ENCODE data around the gene MSMB.
A peak's percentile ranks its signal among the peaks of the same experiment; 100 is the strongest.

The MSMB gene

GRCh38 chr10:46035923-46036849 lies 9.9 kb downstream of the MSMB start:
- Histone ChIP-seq H3K27me3 (ENCODE audit: control insufficient read depth in 3 of 3, insufficient read depth in 3 of 3, low read depth in 1 of 3, low read length in 3 of 3) (no peaks in the 10 kb centered on the region), H3K14ac (ENCODE audit: low read length) (no peak overlapping the region), H3K9me3 (replicated peaks in 1 of 2; ENCODE audit: control insufficient read depth in 2 of 2, insufficient read depth in 1 of 2, low read depth in 1 of 2, low read length in 2 of 2) (no peaks in the 10 kb centered on the region), H3K4me3 (ENCODE audit: low read length in 2 of 2) (no peak overlapping the region), H2AFZ (ENCODE audit: low read length) (no peak overlapping the region), H2BK120ac (ENCODE audit: low read depth, low read length) (no peak overlapping the region), H2BK12ac (ENCODE audit: low read length) (no peak overlapping the region), H3K4me1 (ENCODE audit: control insufficient read depth in 2 of 2, insufficient read depth in 1 of 2, low read depth in 1 of 2, low read length in 2 of 2) (no peaks in the 10 kb centered on the region), H3K79me1 (ENCODE audit: low read depth, low read length) (no peaks in the 10 kb centered on the region), H3K36me3 (replicated peaks in 1 of 2; ENCODE audit: control insufficient read depth in 2 of 2, insufficient read depth in 2 of 2, low read length in 2 of 2) (no peaks in the 10 kb centered on the region), H4K91ac (ENCODE audit: low read depth, low read length, poor library complexity) (no peak overlapping the region), H3K9ac (ENCODE audit: low read depth, low read length, poor library complexity) (no peak overlapping the region), H2BK15ac (ENCODE audit: low read length) (no peak overlapping the region), H2AK5ac (ENCODE audit: low read depth, low read length) (no peak overlapping the region), H3K27ac (replicated peaks; ENCODE audit: low read length) (no peak overlapping the region), H3K4me2 (ENCODE audit: insufficient read depth, low read length, poor library complexity, severe bottlenecking) (no peak overlapping the region), H4K8ac (ENCODE audit: low read depth, low read length) (no peak overlapping the region), H3K18ac (ENCODE audit: low read length) (no peak overlapping the region), H3K23ac (ENCODE audit: low read depth, low read length, poor library complexity) (no peak overlapping the region), H2BK5ac (ENCODE audit: low read length) (no peak overlapping the region), H3K4ac (ENCODE audit: low read length) (no peak overlapping the region)
- no peak for DNase-seq (ENCODE audit: low spot score)
- WGBS, 2 donors (ENCODE audit: extremely low coverage in 2 of 2, insufficient read length in 2 of 2, insufficient replicate concordance in 1 of 2): no CpG with 5 or more reads among the region's 8 CpGs

GRCh38 chr10:46033602-46034011 lies 12.5 kb downstream of the MSMB start:
- no peak overlapping the region for H3K14ac ChIP-seq (ENCODE audit: low read length)
- peaks cover 4% of the 10 kb centered on the region for H3K79me1 ChIP-seq (ENCODE audit: low read depth, low read length)
- no peak overlapping the region for H3K4ac ChIP-seq (ENCODE audit: low read length)
- H3K9ac ChIP-seq (ENCODE audit: low read depth, low read length, poor library complexity): no peak overlapping the region
- H3K27ac ChIP-seq (replicated peaks; ENCODE audit: low read length): no peak overlapping the region
- H4K91ac ChIP-seq (ENCODE audit: low read depth, low read length, poor library complexity): no peak overlapping the region
- no peak overlapping the region for H2AK5ac ChIP-seq (ENCODE audit: low read depth, low read length)
- H2AFZ ChIP-seq (ENCODE audit: low read length): peak overlapping the region; percentile 80
- H3K4me1 ChIP-seq (ENCODE audit: control insufficient read depth in 2 of 2, insufficient read depth in 1 of 2, low read depth in 1 of 2, low read length in 2 of 2): peaks cover 3 to 9% of the 10 kb centered on the region in 2 donors
- peak overlapping the region; percentile 34 for H3K23ac ChIP-seq (ENCODE audit: low read depth, low read length, poor library complexity)
- H2BK120ac ChIP-seq (ENCODE audit: low read depth, low read length): no peak overlapping the region
- no peak for DNase-seq (ENCODE audit: low spot score)
- no peak overlapping the region for H3K18ac ChIP-seq (ENCODE audit: low read length)
- H2BK15ac ChIP-seq (ENCODE audit: low read length): no peak overlapping the region
- H3K36me3 ChIP-seq (replicated peaks in 1 of 2; ENCODE audit: control insufficient read depth in 2 of 2, insufficient read depth in 2 of 2, low read length in 2 of 2): no peaks in the 10 kb centered on the region
- H4K8ac ChIP-seq (ENCODE audit: low read depth, low read length): no peak overlapping the region
- H3K9me3 ChIP-seq (replicated peaks in 1 of 2; ENCODE audit: control insufficient read depth in 2 of 2, insufficient read depth in 1 of 2, low read depth in 1 of 2, low read length in 2 of 2): no peaks in the 10 kb centered on the region
- H3K27me3 ChIP-seq (ENCODE audit: control insufficient read depth in 3 of 3, insufficient read depth in 3 of 3, low read depth in 1 of 3, low read length in 3 of 3): no peaks in the 10 kb centered on the region
- H3K4me3 ChIP-seq (ENCODE audit: low read length in 2 of 2): no peak overlapping the region
- no peak overlapping the region for H3K4me2 ChIP-seq (ENCODE audit: insufficient read depth, low read length, poor library complexity, severe bottlenecking)
- no peak overlapping the region for H2BK12ac ChIP-seq (ENCODE audit: low read length)
- no peak overlapping the region for H2BK5ac ChIP-seq (ENCODE audit: low read length)

GRCh38 chr10:46031648-46032532 lies 14.2 kb downstream of the MSMB start:
- Histone ChIP-seq H3K9me3 (replicated peaks in 1 of 2; ENCODE audit: control insufficient read depth in 2 of 2, insufficient read depth in 1 of 2, low read depth in 1 of 2, low read length in 2 of 2) (no peaks in the 10 kb centered on the region), H2AK5ac (ENCODE audit: low read depth, low read length) (no peak overlapping the region), H2AFZ (ENCODE audit: low read length) (peak overlapping the region; percentile 41), H3K9ac (ENCODE audit: low read depth, low read length, poor library complexity) (no peak overlapping the region), H3K4me1 (ENCODE audit: control insufficient read depth in 2 of 2, insufficient read depth in 1 of 2, low read depth in 1 of 2, low read length in 2 of 2) (peaks cover 3 to 9% of the 10 kb centered on the region in 2 donors), H3K23ac (ENCODE audit: low read depth, low read length, poor library complexity) (no peak overlapping the region), H2BK120ac (ENCODE audit: low read depth, low read length) (no peak overlapping the region), H4K8ac (ENCODE audit: low read depth, low read length) (no peak overlapping the region), H3K27me3 (ENCODE audit: control insufficient read depth in 3 of 3, insufficient read depth in 3 of 3, low read depth in 1 of 3, low read length in 3 of 3) (no peaks in the 10 kb centered on the region), H4K91ac (ENCODE audit: low read depth, low read length, poor library complexity) (no peak overlapping the region), H3K18ac (ENCODE audit: low read length) (no peak overlapping the region), H3K79me1 (ENCODE audit: low read depth, low read length) (peaks cover 6% of the 10 kb centered on the region), H3K27ac (replicated peaks; ENCODE audit: low read length) (no peak overlapping the region), H3K4me3 (ENCODE audit: low read length in 2 of 2) (no peak overlapping the region), H2BK15ac (ENCODE audit: low read length) (no peak overlapping the region), H2BK5ac (ENCODE audit: low read length) (no peak overlapping the region), H3K4ac (ENCODE audit: low read length) (no peak overlapping the region), H2BK12ac (ENCODE audit: low read length) (no peak overlapping the region), H3K4me2 (ENCODE audit: insufficient read depth, low read length, poor library complexity, severe bottlenecking) (no peak overlapping the region), H3K36me3 (replicated peaks in 1 of 2; ENCODE audit: control insufficient read depth in 2 of 2, insufficient read depth in 2 of 2, low read length in 2 of 2) (peaks cover 0 to 4% of the 10 kb centered on the region in 2 donors), H3K14ac (ENCODE audit: low read length) (no peak overlapping the region)
- WGBS, 2 donors (ENCODE audit: extremely low coverage in 2 of 2, insufficient read length in 2 of 2, insufficient replicate concordance in 1 of 2): no CpG with 5 or more reads among the region's 6 CpGs
- DNase-seq (ENCODE audit: low spot score): no peak
